Uterus (tissue), 2 donors: ENCODE measurements around the gene RCAN2.

ENCODE experiments used
- CTCF ChIP-seq, 4 experiments: fragments of 200-600 bp in 2 of 4; fragments of 450-650 bp in 2 of 4; sonication (generic) in 2 of 4; IDR thresholded peaks; one replicate each; pipeline ENCODE4 v1.5.1; 2016 to 2019; ENCODE audit warnings: antibody characterized with exemption in 4 of 4, mild to moderate bottlenecking in 2 of 4, moderate library complexity in 1 of 4
- POLR2A ChIP-seq, 2 donors: fragments of 450-650 bp; IDR thresholded peaks; one replicate each; pipeline ENCODE4 v1.6.1; 2016; ENCODE audit warnings: antibody characterized with exemption in 2 of 2, mild to moderate bottlenecking in 1 of 2, moderate library complexity in 1 of 2

DNA sequence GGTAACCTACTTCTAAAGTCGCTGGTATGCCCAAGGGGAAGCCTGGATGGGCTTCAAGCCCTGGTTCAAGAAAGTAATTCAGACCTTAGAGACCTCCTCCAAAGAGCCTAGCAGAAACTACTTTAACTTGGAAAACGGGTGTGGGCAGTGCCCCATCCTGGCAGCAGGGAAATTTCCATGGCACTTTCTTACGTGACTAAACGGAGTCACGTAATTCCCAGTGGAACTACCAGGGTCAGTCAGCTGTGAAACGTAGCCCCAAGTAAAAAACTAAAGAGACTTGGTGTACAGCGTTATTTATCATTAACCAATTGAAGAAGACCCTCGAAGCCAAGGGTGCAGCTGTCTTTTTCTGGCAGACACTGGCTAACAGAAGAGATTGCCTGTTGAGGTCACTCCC, 114.0 kb downstream of the RCAN2 start:
- TF ChIP-seq CTCF (IDR thresholded peaks at IDR 0.05) (no peak), POLR2A (IDR thresholded peaks at IDR 0.05) (no peak)
